HG03469 (cell line): ENCODE results near the gene INTS3.

Experiments
- ATAC-seq: cut with Tn5 transposase; IDR thresholded peaks from one replicate; pipeline ENCODE4 v1.9.1; 2021; ENCODE audit warnings: mild to moderate bottlenecking, moderate library complexity, moderate number of reproducible peaks; ENCODE audit not compliant: unreplicated experiment

INTS3 gene

GRCh38 chr1:153795934-153796785, 68.3 kb downstream of the INTS3 start:
- ATAC-seq, result no peak

GRCh38 chr1:153796786-153797659, 69.2 kb downstream of the INTS3 start:
- ATAC-seq, result no peak

DNA sequence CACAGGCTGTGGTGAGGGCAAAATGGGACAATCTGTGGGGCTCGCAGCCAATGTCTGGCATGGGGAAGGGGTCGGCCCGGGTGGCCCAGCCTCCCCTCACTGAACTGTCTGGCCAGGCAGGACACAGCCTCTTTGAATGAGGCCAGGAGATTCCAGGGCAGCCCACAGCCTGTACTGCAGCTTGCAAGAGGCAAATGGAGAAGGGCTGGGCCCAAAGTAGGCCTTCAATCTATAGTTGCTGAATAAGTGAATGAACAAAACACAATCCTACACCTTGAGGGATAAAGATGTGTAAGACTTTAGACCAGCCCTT, 70.6 kb downstream of the INTS3 start:
- no peak for ATAC-seq

GRCh38 chr1:153799016-153799415, 71.2 kb downstream of the INTS3 start:
- ATAC-seq, result no peak

GRCh38 chr1:153799566-153800465, 72.0 kb downstream of the INTS3 start:
- ATAC-seq, result no peak

DNA sequence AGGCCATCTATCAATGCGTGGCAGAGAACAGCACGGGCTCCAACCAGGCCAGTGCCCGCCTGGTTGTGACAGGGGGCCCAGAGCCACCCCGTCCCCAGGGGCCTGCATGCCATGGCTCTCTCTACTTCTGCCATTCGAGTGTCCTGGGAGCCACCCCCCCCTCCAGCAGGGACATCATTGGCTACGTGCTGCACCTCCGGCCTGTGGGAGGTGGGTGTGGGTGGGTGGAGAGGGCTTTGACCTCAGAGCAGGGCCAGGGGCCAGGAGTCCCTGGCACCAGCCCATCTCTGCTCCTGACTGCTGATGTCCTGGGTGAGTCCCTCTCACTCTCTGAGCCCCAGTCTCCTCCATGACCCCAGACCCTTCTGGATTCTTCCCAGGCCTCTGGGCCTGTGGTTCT, 72.7 kb downstream of the INTS3 start:
- ATAC-seq, result no peak

DNA sequence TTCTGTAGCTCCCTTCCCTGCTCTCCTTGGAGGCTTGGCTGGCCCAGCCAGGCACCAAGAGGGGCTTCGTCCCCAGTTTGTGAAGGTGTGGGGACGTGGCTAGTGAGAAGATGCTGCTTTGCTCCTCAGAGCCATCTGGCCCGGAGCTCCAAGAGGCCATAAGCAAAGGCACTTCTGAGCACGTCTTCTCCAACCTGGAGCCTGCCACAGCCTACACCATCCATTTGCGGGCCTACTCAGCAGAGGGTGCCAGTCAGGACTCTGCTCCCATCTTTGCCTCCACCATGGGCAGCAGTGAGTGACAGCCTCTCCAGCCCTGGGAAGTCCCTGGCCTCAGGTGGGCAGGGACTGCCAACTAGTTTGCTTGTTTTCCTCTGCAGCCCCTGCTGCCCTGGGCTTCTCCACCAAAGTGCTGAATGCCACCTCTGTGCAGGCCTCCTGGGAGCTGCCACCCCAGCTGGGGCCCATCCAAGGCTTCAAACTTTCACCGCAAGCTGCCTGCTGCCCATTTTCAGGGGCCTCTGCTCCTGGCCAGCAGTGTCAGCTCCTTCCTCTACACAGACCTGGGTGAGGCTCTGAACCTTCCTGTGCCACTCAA, 73.3 kb downstream of the INTS3 start:
- no peak for ATAC-seq

GRCh38 chr1:153801786-153802697, 74.2 kb downstream of the INTS3 start:
- no peak for ATAC-seq

GRCh38 chr1:153803470-153804056, 75.7 kb downstream of the INTS3 start:
- no peak for ATAC-seq

DNA sequence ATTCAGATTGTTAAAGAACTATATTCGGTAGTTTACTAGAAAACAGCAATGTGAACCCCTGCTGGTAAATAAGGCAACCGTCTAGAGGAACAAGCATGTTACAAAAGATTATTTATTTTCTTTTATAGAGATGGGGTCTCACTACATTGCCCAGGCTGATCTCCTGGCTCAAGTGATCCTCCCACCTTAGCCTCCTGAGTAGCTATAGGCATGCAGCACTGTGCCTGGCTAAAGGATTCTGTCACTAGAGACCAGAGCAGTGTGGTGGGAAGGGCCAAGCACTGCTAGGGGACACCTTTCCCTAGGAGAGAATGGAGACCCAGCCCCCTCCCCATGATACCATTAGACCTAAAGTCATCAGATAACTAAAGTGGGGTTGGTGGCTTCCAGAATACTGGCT, 76.3 kb downstream of the INTS3 start:
- no peak for ATAC-seq

DNA sequence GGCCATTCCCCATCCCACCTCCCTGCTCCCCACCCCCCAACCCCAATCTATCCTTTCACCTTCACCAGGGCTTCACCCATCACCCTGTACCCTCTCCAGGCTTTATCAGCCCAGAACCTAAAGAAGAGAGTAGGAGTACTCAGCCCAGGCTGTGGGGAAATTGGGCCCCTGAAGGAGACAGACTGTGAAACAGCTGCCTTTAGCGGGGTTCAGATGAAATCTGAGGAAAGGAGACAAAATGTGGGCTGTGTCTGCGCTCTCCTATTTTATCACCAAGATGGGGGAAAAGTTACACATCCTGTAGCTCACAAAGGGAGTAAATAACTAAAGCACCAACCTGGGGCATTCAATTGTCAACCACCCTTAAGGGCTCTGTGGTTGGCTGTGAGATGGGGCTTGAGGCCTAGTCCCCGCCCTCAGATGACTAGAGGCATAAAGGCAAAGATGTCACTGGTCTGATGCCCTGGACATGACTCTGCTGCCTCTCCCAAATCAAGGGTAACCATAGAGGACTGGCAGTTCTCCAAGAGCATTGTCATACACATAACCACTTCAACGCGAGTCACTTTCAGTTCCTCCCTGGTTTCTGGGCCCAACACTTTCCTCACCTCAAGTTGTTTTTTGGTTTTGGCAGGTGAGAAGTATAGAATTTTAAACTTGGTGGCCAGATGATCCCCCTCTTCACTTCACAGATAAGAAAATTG, 77.3 kb downstream of the INTS3 start:
- peak; percentile 82 for ATAC-seq

DNA sequence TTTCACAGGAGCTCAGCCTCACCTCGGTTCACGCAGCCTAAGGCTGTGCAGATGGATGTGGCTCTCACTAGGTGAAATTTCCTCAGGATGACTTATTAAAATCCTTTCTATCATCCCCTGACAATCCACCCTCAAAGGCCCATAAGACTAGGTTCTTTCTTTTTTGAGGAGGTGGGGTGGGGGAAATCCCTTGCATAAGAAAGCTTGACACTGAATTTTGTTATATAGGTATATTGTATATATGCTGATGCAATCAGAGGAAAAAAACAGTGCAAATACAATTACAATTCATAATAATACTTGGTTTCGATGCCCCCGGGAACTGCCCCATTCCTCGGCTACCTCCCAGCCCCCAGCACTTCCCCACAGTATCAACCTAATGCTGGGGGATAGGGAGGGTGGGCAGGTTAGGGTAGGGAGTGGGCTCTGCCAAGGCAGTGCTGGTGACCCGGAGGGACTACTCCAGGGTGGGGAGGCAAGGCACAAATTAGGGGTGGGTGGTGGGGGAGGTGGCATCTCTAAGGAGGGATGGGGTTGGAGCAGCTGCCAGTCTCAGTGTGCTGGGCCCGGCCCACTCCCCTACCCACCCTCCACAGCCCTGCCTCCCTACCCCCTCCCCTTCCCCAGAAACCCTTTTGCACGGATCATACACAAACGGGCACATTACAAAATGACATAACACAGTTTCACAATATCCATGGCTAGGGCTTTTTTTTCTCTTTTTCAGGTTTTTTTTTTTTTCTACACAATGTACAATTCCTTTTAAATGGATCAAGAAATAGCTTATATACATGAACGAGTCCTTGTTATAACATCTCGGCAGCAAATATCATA, 78.3 kb downstream of the INTS3 start:
- ATAC-seq, result no peak

DNA sequence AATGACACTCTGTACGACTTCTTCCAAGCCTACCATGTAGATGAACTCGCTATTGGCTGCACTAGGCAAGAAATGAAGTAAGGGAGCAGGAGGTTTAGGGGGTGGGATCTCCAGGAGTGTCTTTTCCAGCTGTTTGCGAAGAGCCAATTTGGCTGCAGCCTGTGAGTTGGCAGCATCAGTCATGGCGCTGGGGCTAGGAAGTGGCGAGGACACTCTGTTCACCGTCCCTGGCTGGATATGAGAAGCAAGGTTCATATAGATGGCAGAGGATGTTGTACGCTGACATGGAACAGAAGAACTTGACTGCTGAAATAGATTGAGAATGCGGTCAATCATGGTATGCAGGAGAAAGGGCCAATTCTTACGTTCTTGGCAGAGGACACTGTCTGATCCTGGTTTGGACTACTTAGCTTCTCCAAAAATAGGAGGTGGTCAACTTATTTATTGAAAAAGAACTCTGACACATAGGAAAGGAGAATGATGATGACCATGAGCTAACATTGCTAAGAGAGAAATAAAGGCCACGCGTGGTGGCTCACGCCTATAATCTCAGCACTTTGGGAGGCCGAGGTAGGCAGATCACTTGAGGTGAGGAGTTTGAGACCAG, 88.5 kb downstream of the INTS3 start:
- no peak for ATAC-seq

DNA sequence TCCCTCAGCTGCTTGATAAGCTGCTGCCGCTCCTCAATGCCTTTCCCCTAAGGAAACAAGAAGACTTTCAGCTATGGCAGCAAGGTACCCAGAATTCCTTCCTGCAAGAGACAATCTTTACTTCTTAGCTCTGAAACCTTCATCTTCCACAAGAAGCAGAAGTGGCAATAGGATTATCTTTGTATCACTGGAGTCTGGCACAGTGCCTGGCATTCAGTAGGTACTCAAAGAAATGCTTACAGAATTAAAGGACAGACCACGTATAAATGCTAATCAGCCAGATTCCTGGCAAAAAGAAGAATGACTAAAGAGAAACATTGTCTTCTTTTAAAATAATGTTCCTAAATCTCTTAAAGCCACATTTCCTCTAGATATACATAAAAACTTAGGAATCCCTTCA, 91.0 kb downstream of the INTS3 start:
- no peak for ATAC-seq
